NCI-H2227 (cell line): ENCODE data around the gene CRYGS.
"Not testable (repeated sequence)": the region's sequence is repeated elsewhere in the genome, so short reads cannot be mapped to it uniquely, and the experiment has no call there.

Source experiments
- DNase-seq: peaks from one replicate; lab custom pipeline; 2025; ENCODE audit not compliant: unreplicated experiment; lab: John Stamatoyannopoulos, UW

CRYGS gene

GRCh38 chr3:186520431-186520830 lies 23.7 kb downstream of the CRYGS start:
- DNase-seq: no peak

- DNase-seq: no peak
Measured at GRCh38 chr3:186519021-186519658, 25.0 kb downstream of the CRYGS start.

GRCh38 chr3:186517218-186517617 lies 27.0 kb downstream of the CRYGS start:
- no peak for DNase-seq

GRCh38 chr3:186516646-186517045 lies 27.5 kb downstream of the CRYGS start:
- DNase-seq: no peak

GRCh38 chr3:186515125-186515524 lies 29.1 kb downstream of the CRYGS start:
- no peak for DNase-seq

GRCh38 chr3:186514296-186515002 lies 29.7 kb downstream of the CRYGS start:
- no peak for DNase-seq

GRCh38 chr3:186513386-186513785 lies 30.8 kb downstream of the CRYGS start:
- no peak for DNase-seq

- DNase-seq: no peak
Measured at GRCh38 chr3:186512570-186513302, 31.4 kb downstream of the CRYGS start.

GRCh38 chr3:186511702-186512101 lies 32.5 kb downstream of the CRYGS start:
- DNase-seq: no peak

GRCh38 chr3:186511245-186511644 lies 32.9 kb downstream of the CRYGS start:
- no peak for DNase-seq

GRCh38 chr3:186510374-186511079 lies 33.7 kb downstream of the CRYGS start:
- DNase-seq: no peak

- no peak for DNase-seq
Measured at GRCh38 chr3:186509423-186509822, 34.8 kb downstream of the CRYGS start.

- no peak for DNase-seq
Measured at GRCh38 chr3:186506857-186507256, 37.3 kb downstream of the CRYGS start.

GRCh38 chr3:186506191-186506739 lies 37.9 kb downstream of the CRYGS start:
- DNase-seq: no peak

GRCh38 chr3:186502966-186503712 lies 41.0 kb downstream of the CRYGS start:
- no peak for DNase-seq

- DNase-seq: no peak
Measured at GRCh38 chr3:186502138-186502948, 41.8 kb downstream of the CRYGS start.

GRCh38 chr3:186499949-186500348 lies 44.2 kb downstream of the CRYGS start:
- not testable (repeated sequence) for DNase-seq

- not testable (repeated sequence) for DNase-seq
Measured at GRCh38 chr3:186498022-186498421, 46.2 kb downstream of the CRYGS start.

- no peak for DNase-seq
Measured at GRCh38 chr3:186497608-186498007, 46.6 kb downstream of the CRYGS start.

- no peak for DNase-seq
Measured at GRCh38 chr3:186496635-186497034, 47.5 kb downstream of the CRYGS start.
